Bronchial epithelial cell (primary cell): ENCODE measurements around the gene SLC37A1. TPM values are rescaled to one million over a fixed set of nuclear protein-coding genes. Genes with fewer than 3 reads are reported as not detected.
A peak's percentile ranks its signal among the peaks of the same experiment; 100 is the strongest.
"Not testable (repeated sequence)": the region's sequence is repeated elsewhere in the genome, so short reads cannot be mapped to it uniquely, and the experiment has no call there.

ENCODE experiments used
- DNase-seq: peaks from one replicate; pipeline ENCODE4 v3.0.0-alpha.2; 2010; ENCODE audit warnings: low read depth
- FAIRE-seq: peaks from 2 replicates; lab custom pipeline; 2011; peaks lifted over from hg19 to GRCh38; lab: Jason Lieb, UNC
- H3K27me3 ChIP-seq: 2 replicates; pipeline ENCODE4 v1.5.1; 2011; ENCODE audit warnings: low read length; ENCODE audit not compliant: control insufficient read depth, insufficient read depth
- H3K36me3 ChIP-seq: 2 replicates; pipeline ENCODE4 v1.5.1; 2011; ENCODE audit warnings: low read length; ENCODE audit not compliant: control insufficient read depth, insufficient read depth
- H3K4me3 ChIP-seq: 2 replicates; pipeline ENCODE4 v1.5.1; 2011; ENCODE audit warnings: mild to moderate bottlenecking, low read depth, low read length, control low read depth
- total RNA-seq: library from RNA; depleted of rRNA; stranded (reverse); fragments of >200 nt; gene quantifications from 2 replicates; pipeline ENCODE4 v1.2.1, GENCODE V29; 2014
- TF ChIP-seq, protein P1 (sequence below): IDR thresholded peaks from 2 replicates; pipeline ENCODE4 v1.5.1; 2011; ENCODE audit warnings: mild to moderate bottlenecking, moderate library complexity, low read length, control low read depth, inconsistent platforms; ENCODE audit not compliant: insufficient read depth, severe bottlenecking

SLC37A1 gene
- total RNA-seq, 1 donor from 2014 or later: 7.1 TPM

DNA sequence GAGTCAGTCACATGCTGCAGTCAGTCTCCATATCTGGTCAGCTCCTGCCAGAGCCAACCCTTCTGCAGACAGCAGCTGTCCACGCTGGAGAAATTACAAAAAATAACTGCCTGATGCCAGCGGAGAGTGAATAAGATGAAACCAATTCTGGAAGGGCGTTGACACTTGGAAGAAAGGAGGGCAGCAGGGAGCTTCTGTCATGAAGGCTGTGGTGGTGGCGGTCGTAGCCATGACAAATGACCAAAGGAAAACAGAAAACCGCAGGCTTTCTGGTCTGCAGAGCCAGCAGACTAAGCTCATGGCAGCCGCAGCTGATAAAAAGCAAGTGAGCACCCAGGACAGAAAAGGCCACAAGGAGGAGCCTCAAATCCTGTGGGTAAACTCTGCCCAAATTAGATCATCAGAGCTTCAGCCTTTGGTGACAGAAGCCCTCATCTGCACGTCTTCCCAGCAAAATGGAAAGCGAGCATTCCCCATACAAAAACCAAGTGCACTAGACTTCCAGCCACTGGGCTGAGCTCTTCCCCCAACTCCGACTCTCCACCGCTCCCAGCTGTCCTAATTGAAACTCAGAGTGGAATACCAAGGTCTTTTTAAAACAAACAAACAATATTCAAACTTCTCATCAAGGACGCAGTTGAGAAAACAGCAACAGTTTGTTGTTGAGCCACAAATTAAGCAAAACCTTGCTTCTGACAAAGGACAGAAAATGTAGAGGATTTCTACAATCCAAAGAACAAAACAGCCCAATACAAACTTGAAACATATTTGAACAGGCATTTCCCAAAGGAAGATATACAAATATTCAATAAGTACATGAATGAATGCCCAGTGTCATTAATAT is 46.3 kb upstream of the SLC37A1 start:
- peak; percentile 46 for DNase-seq
- TF ChIP-seq, protein P1, sequence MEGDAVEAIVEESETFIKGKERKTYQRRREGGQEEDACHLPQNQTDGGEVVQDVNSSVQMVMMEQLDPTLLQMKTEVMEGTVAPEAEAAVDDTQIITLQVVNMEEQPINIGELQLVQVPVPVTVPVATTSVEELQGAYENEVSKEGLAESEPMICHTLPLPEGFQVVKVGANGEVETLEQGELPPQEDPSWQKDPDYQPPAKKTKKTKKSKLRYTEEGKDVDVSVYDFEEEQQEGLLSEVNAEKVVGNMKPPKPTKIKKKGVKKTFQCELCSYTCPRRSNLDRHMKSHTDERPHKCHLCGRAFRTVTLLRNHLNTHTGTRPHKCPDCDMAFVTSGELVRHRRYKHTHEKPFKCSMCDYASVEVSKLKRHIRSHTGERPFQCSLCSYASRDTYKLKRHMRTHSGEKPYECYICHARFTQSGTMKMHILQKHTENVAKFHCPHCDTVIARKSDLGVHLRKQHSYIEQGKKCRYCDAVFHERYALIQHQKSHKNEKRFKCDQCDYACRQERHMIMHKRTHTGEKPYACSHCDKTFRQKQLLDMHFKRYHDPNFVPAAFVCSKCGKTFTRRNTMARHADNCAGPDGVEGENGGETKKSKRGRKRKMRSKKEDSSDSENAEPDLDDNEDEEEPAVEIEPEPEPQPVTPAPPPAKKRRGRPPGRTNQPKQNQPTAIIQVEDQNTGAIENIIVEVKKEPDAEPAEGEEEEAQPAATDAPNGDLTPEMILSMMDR: peak; percentile 64
- no peak for FAIRE-seq
- H3K4me3 ChIP-seq: no peak overlapping the region
- H3K36me3 ChIP-seq: no peaks in the 10 kb centered on the region
- no peaks in the 10 kb centered on the region for H3K27me3 ChIP-seq

DNA sequence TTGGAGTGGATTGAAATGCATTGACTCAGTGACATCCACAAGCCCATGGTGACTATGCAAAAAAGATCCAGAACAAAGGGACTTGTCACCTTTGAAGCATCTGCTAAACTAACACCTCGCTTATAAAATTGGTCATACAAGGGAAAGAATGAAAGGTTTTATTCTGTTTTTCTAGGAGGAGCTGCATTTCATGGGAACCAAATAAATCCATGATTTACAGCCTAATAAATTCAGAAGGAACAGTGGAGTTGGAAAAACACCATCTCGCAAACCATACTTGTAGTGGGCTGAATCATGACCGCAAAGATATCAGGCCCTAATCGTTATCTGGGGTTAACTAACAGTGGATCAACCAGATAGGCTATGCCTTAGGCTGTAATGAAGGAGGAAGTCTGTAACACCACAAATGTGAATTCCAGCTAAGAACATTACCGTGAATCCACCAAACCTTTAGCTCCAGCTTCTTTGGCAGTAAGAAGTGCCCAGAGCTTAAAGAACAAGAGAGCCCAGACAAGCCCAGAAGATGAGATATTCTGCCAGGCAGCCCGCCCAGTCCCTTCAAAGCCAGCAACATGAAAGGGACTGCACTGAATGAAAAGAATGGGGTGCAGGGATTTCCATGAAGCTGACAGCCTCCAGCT is 45.0 kb upstream of the SLC37A1 start:
- Histone ChIP-seq H3K27me3 (no peaks in the 10 kb centered on the region), H3K36me3 (no peaks in the 10 kb centered on the region), H3K4me3 (no peak overlapping the region)
- DNase-seq (no peak), FAIRE-seq (no peak)
- TF ChIP-seq, protein P1: no peak

DNA sequence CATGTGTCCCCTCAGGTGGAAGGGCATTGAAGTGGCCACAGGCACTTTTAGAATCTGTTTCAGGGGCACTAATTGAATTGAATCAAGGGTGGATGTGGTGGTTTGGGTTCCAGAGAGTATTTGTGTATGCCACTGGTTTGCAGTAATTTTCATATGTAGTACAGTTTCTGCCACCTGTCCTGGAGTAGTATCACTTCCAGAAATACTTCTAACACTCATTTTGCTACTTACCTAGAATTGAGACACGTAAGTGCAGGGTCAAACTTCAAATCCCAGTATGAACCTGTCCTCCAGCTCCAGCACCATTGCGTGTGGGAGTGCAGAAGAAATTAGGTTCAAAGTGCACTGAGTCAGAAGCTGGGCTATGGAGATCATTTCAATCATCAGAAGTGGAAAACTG is 44.4 kb upstream of the SLC37A1 start:
- no peak for FAIRE-seq
- Histone ChIP-seq H3K4me3 (no peak overlapping the region), H3K36me3 (no peaks in the 10 kb centered on the region), H3K27me3 (no peaks in the 10 kb centered on the region)
- DNase-seq: no peak
- TF ChIP-seq, protein P1: no peak

DNA sequence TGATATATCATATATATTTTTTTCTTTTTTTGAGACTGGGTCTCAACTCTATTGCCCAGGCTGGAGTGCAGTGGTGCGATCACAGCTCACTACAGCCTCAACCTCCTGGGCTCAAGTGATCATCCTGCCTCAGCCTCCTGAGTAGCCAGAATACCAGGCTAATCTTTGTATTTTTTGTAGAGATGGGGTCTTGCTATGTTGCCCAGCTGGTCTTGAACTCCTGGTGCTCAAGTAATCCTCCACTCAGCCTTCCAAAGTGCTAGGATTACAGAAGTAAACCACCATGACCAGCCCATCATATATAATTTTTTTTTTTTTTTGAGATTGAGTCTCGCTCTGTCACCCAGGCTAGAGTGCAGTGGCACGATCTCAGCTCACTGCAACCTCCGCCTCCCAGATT is 43.9 kb upstream of the SLC37A1 start:
- FAIRE-seq, H3K36me3 ChIP-seq: not testable (repeated sequence)

DNA sequence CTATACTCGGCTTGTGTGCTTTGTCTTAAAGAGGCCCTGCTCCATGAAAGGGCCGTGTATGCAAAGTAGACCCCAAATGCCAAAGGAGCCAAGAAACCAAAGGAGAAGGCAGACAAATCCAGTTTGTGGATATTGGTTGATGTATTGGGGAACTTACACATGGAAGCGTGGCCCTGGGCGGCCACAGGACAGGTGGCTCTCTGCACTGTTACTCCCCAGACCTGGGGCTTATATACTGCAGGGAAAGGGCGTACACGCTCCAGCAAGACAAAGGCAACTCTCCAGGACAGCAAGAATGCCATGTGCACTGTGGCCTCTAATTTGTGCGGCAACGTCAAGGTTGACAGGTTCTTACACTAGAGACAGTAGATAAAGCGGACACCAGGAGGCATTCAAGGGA is 42.4 kb upstream of the SLC37A1 start:
- DNase-seq (no peak), FAIRE-seq (no peak)
- no peaks in the 10 kb centered on the region for H3K36me3 ChIP-seq
- TF ChIP-seq, protein P1: no peak
- no peak overlapping the region for H3K4me3 ChIP-seq
- no peaks in the 10 kb centered on the region for H3K27me3 ChIP-seq

More for the DNA sequence above, 43.9 kb upstream of the SLC37A1 start:
- not testable (repeated sequence) for H3K4me3 ChIP-seq, DNase-seq, H3K27me3 ChIP-seq

DNA sequence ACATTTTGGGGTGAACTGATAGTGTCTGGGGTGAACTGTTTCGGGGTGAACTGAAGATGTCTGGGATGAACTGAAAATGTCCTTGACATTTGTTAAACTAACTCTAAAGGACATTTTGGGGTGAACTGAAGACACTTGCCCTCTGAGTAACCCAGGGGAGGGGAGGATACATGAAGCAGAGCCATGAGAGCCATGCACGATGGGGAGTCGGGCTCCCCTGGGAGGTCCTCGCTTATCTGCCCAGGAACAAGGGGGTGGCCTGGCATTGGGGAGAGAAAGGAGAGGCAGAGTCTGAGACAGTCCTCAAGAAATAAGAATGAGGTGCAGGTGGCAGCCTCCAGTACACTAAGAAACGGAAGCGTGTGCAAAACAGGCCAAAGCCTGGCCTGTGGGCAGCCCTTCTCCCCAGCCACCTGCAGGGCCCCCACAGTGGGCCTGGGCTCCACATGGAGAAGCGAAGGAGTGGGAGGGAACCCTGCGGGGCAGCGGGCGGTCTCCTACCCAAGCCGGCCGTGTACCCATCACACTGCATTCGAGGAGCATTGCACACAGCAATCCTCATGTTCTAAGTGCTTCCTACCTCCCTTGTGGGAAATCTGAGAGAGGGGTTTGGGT is 41.8 kb upstream of the SLC37A1 start:
- no peaks in the 10 kb centered on the region for H3K36me3 ChIP-seq
- DNase-seq (no peak), FAIRE-seq (no peak)
- no peaks in the 10 kb centered on the region for H3K27me3 ChIP-seq
- no peak overlapping the region for H3K4me3 ChIP-seq
- TF ChIP-seq, protein P1: no peak
